ENCODE measurements around the gene CHCHD4. TPM values are rescaled to one million over a fixed set of nuclear protein-coding genes. Genes with fewer than 3 reads are reported as not detected.

The CHCHD4 gene
- total RNA-seq, 1 experiment from 2014 or later = 15.3 TPM

DNA sequence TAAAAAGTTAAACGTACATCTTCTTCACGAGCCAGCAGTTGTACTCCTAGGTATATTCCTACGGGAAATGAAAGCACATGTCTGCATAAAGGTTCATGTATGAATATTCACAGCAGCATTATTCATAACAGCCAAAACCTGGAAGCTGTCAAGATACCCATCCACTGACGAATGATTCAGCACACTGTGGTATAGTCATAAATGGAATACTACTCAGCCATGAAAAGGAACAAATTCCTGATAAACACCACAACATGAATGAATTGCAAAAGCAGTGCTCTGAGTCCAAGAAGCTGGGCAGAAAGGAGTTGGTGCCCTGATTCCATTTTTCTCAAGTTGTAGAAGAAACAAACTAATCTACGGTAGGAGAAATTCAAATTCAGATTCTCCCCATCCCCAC lies 4.1 kb upstream of the CHCHD4 start:
- CTCF ChIA-PET = no interaction called here
- no peaks in the 10 kb centered on the region for H3K27me3 Mint-ChIP-seq (ENCODE audit: insufficient read depth, unreplicated experiment)
- no TSS peak for BruUV-seq (replicated peaks)
- no peaks in the 10 kb centered on the region for H3K27me3 ChIP-seq (replicated peaks; ENCODE audit: control insufficient read depth, insufficient read depth, low read length)
- no peak overlapping the region for H3K4me3 ChIP-seq (ENCODE audit: low read depth, low read length)
- POLR2A ChIA-PET = no interaction called here
- H3K4me3 Mint-ChIP-seq (ENCODE audit: unreplicated experiment) = no peak overlapping the region
- H3K36me3 Mint-ChIP-seq (ENCODE audit: insufficient read depth, unreplicated experiment) = peaks cover 42% of the 10 kb centered on the region
- TF ChIP-seq, protein P1, sequence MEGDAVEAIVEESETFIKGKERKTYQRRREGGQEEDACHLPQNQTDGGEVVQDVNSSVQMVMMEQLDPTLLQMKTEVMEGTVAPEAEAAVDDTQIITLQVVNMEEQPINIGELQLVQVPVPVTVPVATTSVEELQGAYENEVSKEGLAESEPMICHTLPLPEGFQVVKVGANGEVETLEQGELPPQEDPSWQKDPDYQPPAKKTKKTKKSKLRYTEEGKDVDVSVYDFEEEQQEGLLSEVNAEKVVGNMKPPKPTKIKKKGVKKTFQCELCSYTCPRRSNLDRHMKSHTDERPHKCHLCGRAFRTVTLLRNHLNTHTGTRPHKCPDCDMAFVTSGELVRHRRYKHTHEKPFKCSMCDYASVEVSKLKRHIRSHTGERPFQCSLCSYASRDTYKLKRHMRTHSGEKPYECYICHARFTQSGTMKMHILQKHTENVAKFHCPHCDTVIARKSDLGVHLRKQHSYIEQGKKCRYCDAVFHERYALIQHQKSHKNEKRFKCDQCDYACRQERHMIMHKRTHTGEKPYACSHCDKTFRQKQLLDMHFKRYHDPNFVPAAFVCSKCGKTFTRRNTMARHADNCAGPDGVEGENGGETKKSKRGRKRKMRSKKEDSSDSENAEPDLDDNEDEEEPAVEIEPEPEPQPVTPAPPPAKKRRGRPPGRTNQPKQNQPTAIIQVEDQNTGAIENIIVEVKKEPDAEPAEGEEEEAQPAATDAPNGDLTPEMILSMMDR (IDR thresholded peaks at IDR 0.05; ENCODE audit: insufficient read depth in 1 of 2, low read depth in 1 of 2, low read length in 1 of 2, severe bottlenecking in 1 of 2, unreplicated experiment in 1 of 2) = no peak
- intact Hi-C loops (cut with micrococcal nuclease; ENCODE audit: unreplicated experiment) = loop anchor here (10.0 kb wide), 1 partner anchor 474 kb away; no protein-coding TSS in a partner anchor
- no peaks in the 10 kb centered on the region for H3K9me3 ChIP-seq
- DNase-seq = no peak
- peaks cover 6% of the 10 kb centered on the region for H3K36me3 ChIP-seq (ENCODE audit: control insufficient read depth, insufficient read depth, low read length)
- no peaks in the 10 kb centered on the region for H3K4me1 Mint-ChIP-seq (ENCODE audit: low read depth, unreplicated experiment)
- H3K27ac Mint-ChIP-seq (ENCODE audit: unreplicated experiment) = no peak overlapping the region
- H3K9me3 Mint-ChIP-seq (ENCODE audit: unreplicated experiment) = no peaks in the 10 kb centered on the region
- H3K4me1 ChIP-seq = peaks cover 9% of the 10 kb centered on the region; the same call in 1 of the 2 replicates

DNA sequence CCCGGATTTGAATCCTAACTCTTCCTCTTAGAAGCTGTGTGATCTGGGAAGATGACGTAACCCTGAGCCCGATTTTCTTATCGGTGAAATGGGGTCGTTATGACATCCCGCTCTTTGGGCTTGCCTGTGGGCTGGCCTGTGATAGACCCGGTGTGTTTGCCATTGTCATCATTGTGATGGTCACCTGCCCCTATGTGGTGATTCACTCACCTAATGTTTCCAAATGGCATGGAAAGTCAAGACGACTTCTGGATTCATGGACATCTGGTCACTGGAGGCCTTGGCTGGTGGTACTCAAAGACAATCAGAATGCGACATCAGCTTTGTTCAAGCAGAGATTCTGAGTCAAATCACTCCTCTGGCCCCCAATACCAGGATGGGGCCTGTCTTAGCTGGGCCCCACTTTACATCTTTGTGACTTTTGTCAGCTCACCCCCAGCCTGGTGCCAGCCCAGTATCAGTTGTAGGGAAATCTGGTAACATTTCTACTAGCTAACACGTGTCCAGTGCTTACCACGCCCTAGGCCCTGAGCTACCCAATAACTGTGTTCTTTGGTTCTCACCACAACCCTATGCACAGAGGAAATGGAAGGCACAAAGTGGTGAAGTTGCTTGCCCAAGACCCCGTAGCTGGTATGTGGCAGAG lies 3.0 kb upstream of the CHCHD4 start:
- BruUV-seq (replicated peaks) = no TSS peak
- H3K4me3 Mint-ChIP-seq (ENCODE audit: unreplicated experiment) = no peak overlapping the region
- peaks cover 12% of the 10 kb centered on the region; the same call in 1 of the 2 replicates for H3K4me1 ChIP-seq
- no peak overlapping the region for H3K27ac Mint-ChIP-seq (ENCODE audit: unreplicated experiment)
- H3K27me3 Mint-ChIP-seq (ENCODE audit: insufficient read depth, unreplicated experiment) = no peaks in the 10 kb centered on the region
- H3K27me3 ChIP-seq (replicated peaks; ENCODE audit: control insufficient read depth, insufficient read depth, low read length) = no peaks in the 10 kb centered on the region
- intact Hi-C loops (cut with micrococcal nuclease; ENCODE audit: unreplicated experiment) = loop anchor here (10.0 kb wide), 1 partner anchor 473 kb away; no protein-coding TSS in a partner anchor
- peaks cover 6% of the 10 kb centered on the region for H3K36me3 ChIP-seq (ENCODE audit: control insufficient read depth, insufficient read depth, low read length)
- H3K9me3 Mint-ChIP-seq (ENCODE audit: unreplicated experiment) = no peaks in the 10 kb centered on the region
- DNase-seq = no peak
- H3K4me3 ChIP-seq (ENCODE audit: low read depth, low read length) = no peak overlapping the region
- peaks cover 41% of the 10 kb centered on the region for H3K36me3 Mint-ChIP-seq (ENCODE audit: insufficient read depth, unreplicated experiment)
- CTCF ChIA-PET = no interaction called here
- H3K9me3 ChIP-seq = no peaks in the 10 kb centered on the region
- peaks cover 3% of the 10 kb centered on the region for H3K4me1 Mint-ChIP-seq (ENCODE audit: low read depth, unreplicated experiment)
- TF ChIP-seq, protein P1 (IDR thresholded peaks at IDR 0.05; ENCODE audit: insufficient read depth in 1 of 2, low read depth in 1 of 2, low read length in 1 of 2, severe bottlenecking in 1 of 2, unreplicated experiment in 1 of 2) = no peak
- POLR2A ChIA-PET = no interaction called here

DNA sequence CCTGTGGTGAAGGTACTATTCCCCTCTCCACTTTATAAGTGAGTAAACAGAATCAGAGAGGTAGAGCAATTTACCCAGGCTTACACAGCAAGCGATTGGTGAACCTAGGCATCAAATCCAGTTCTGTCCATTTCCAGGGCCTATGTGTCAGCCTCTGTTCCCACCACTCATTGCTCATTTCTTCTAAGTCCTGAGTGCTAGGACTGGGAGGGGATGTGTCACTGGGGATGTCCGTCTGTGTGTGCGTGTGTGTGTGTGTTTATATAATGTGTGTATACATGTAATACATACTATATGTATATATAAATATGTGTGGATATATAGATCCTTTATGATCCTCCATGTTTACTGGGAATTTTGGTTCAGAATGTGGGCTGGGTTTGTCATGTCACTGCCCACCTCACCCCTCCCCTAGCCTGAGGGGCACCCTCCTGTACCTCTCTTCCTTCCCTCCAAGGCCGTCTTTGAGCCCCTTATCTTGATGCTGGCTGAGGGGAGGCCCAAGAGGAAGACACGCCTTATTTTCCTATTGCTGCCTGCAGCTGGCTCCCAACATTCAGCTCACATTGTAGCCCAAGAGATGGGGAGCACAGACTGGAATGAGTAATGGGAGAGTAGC lies 2.3 kb upstream of the CHCHD4 start:
- DNase-seq = no peak
- intact Hi-C loops (cut with micrococcal nuclease; ENCODE audit: unreplicated experiment) = loop anchor here (10.0 kb wide), 1 partner anchor 472 kb away; no protein-coding TSS in a partner anchor
- Histone ChIP-seq H3K36me3 (ENCODE audit: control insufficient read depth, insufficient read depth, low read length) (peaks cover 5% of the 10 kb centered on the region), H3K9me3 (no peaks in the 10 kb centered on the region), H3K27me3 (replicated peaks; ENCODE audit: control insufficient read depth, insufficient read depth, low read length) (no peaks in the 10 kb centered on the region), H3K4me3 (ENCODE audit: low read depth, low read length) (no peak overlapping the region), H3K4me1 (peaks cover 12% of the 10 kb centered on the region; the same call in 1 of the 2 replicates)
- no TSS peak for BruUV-seq (replicated peaks)
- H3K4me1 Mint-ChIP-seq (ENCODE audit: low read depth, unreplicated experiment) = peaks cover 9% of the 10 kb centered on the region
- H3K27ac Mint-ChIP-seq (ENCODE audit: unreplicated experiment) = no peak overlapping the region
- TF ChIP-seq, protein P1 (IDR thresholded peaks at IDR 0.05; ENCODE audit: insufficient read depth in 1 of 2, low read depth in 1 of 2, low read length in 1 of 2, severe bottlenecking in 1 of 2, unreplicated experiment in 1 of 2) = no peak
- ChIA-PET CTCF (no interaction called here), POLR2A (no interaction called here)
- peaks cover 35% of the 10 kb centered on the region for H3K36me3 Mint-ChIP-seq (ENCODE audit: insufficient read depth, unreplicated experiment)
- no peaks in the 10 kb centered on the region for H3K9me3 Mint-ChIP-seq (ENCODE audit: unreplicated experiment)
- no peak overlapping the region for H3K4me3 Mint-ChIP-seq (ENCODE audit: unreplicated experiment)
- no peaks in the 10 kb centered on the region for H3K27me3 Mint-ChIP-seq (ENCODE audit: insufficient read depth, unreplicated experiment)

Measured in Caco-2 (cell line).